Raji (cell line): Measurements from ENCODE around the gene SH3GLB2.
A peak's percentile ranks its signal among the peaks of the same experiment; 100 is the strongest.

ENCODE experiments used
- POLR2A ChIP-seq: IDR thresholded peaks from 2 replicates; pipeline ENCODE4 v1.6.1; 2011; ENCODE audit warnings: low read depth, low read length, control low read depth; ENCODE audit not compliant: insufficient read depth

The SH3GLB2 gene

GRCh38 chr9:129063061-129063460, 34.9 kb upstream of the SH3GLB2 start:
- no peak for TF ChIP-seq POLR2A

DNA sequence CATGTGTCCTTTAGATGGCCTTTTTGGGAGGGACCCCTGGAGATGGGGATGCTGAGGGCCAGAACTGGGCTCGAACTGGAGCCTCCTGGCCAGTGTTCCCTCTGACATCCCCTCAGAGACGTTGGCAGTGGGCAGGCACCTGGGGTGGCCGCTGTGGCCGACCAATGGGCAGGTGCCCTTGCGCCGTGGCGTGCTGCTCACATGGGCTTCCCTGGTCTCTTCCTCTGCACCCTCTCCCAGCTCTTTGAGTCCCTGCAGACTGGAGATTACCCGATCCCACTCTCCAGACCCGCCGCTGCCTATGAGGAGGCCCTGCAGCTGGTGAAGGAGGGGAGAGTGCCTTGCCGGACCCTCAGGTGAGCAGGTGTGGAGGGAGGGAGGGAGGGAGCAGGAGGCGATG, 32.9 kb upstream of the SH3GLB2 start:
- TF ChIP-seq POLR2A = no peak

DNA sequence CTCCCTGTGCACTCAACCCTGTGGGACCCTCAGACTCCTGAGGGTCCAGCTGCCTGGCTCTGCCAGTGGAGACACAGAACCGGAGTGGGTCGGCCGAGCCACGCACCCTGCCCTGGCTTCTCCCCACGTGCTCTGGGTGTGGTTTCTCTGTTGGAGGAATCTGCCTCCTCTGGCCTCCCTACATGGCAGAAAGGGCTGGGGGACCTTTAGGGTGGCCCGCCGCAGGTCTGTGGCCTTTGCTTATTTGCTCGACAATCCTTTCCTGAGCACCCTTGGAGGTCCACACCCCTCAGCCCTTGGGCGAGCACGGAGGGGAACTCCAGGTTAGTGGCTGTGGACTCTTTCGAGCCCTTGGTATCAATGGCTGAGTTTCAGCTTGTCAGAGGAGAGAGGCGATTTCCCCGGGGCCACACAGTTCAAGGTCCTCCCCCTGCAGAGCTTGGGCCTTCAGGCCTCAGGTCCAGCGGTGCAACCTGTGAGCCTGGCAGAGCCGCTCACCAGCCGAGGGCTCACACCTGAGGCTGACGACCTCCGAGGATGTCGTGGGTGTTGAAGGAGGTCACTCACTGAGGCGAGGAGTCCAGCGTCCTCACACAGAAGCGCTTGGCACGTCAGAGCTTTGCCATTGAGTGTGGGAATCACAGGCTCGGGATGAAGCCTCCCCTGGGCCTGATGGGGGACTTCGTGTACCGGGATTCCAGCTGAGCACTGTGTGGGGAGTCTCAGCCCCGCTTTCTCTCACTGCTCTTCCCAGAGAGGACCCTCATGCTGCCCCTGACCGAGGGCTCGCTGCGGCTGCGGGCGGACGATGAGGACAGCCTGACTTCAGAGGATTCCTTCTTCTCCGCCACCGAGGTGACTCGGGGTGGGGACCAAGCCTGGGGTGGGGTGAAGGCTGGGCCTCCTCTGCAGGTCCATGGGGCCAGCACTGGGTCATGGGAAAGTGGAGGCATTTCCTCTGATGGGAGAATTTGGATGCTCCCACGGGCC, 32.0 kb upstream of the SH3GLB2 start:
- no peak for TF ChIP-seq POLR2A

- TF ChIP-seq POLR2A = no peak
Observed at GRCh38 chr9:129058965-129059795, 31.0 kb upstream of the SH3GLB2 start.

- no peak for TF ChIP-seq POLR2A
Observed at GRCh38 chr9:129054163-129054851, 26.2 kb upstream of the SH3GLB2 start.

DNA sequence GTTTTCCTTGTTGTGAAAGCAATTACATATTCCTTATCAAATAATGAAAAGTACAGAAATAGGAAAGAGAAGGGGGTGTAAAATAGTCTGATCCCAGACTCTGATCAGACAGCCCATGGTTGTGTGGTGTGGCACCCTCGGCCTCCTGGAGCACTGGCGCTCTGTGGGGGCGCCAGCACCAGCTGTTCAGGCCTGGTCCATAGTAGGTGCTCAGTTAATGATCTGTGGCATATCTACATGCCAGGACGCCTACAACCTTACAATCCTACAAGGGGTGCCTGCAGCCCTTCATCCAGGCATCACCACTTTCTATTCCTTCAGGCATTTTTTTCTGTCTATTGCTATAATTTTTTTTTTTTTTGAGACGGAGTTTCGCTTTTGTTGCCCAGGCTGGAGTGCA, 24.9 kb upstream of the SH3GLB2 start:
- no peak for TF ChIP-seq POLR2A

GRCh38 chr9:129052592-129052991, 24.5 kb upstream of the SH3GLB2 start:
- no peak for TF ChIP-seq POLR2A

DNA sequence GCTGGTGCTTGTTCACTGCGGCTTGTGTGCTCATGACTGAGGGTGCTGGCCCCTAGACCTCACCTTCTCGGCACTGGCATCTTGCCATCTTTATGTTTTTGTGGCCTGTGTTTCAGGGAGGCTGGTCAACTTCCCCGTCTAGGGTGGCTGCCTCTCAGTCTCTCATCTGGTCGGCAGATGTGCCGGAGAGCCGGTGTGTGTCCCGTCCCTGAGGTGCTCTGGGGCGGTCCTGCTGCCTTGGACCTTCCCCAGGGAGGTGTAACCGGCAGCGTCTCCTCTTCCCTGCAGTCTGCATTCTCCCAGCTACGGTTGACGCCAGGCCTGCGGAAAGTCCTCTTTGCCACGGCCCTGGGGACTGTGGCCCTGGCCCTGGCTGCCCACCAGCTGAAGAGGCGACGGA, 13.9 kb upstream of the SH3GLB2 start:
- no peak for TF ChIP-seq POLR2A

- TF ChIP-seq POLR2A = no peak
Observed at GRCh38 chr9:129040113-129040643, 12.0 kb upstream of the SH3GLB2 start.

DNA sequence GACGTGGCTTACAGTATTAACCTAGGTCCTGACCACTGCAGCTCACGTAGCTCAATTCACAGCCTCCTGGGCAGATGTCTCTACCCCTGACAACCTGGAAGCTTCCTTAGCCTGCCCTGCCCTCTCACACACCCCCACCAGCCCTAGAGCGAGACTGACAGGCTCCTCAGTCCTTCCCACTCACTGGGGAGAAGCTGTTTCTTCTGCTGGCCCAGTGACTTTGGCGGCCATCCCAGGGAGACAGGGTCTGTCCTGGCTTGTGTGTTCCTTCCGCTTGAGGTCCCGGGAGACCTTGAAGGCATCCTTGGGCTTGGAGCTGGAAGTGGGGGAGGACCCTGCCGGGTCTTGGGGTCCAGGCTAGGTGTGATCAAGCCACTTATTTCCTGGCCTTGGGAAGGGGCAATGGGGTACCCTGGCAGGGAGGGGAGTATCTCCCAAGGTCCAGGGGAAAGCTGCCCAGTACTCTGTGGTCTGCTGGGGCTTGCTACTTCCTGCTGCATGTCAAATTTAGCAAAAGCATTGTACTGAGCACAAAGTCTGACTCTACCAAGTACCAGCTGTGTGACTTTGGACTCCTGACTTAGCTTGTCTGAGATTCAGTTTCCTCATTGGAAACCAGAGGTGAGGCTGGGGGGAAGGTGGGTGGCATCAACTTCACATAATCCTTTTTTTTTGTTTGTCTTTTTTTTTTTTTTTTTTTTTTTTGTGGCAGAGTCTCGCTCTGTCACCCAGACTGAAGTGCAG, 10.2 kb upstream of the SH3GLB2 start:
- no peak for TF ChIP-seq POLR2A

- no peak for TF ChIP-seq POLR2A
Observed at GRCh38 chr9:129037767-129038098, 9.6 kb upstream of the SH3GLB2 start.

- no peak for TF ChIP-seq POLR2A
Observed at GRCh38 chr9:129036923-129037766, 9.0 kb upstream of the SH3GLB2 start.

DNA sequence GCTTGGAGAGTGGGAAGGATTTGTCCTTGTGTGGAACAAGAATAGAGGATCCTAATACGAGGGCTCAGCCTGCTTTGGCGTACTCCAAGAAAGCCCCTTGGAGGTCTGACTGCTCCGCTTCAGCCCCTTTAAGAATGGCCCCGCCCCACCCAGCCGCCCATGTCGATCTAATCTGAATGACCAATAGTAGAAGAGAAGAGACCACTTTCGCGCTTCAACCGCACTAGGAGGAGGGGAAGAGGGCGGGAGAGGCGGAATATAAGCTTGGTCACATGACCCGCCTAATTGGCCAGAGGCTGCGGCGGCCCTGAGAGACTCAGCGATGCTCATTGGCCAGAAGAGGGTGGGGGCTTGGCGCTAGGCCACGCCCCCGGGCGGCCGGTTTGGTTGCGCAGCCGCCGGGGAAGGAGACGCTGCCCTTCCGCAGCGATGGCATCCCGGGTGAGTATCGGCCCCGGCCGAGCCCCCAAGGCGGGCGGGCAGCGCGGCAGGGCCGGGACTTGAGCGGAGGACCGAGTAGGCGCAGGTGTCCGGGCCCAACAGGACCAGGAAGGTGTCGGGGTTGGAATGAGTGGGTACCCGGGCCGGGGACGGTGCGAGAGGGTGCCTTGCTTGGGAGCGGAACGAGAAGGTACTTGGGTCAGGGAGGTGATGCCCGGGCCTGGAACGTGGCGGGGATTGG, 8.3 kb upstream of the SH3GLB2 start, which contains the start of gene MIGA2:
Gene MIGA2, plus strand, starts transcription at position 386 of the 682 bp plus-strand sequence. CDS start 3,969 bp downstream, outside the sequence.
- TF ChIP-seq POLR2A = peak; percentile 85
